ENCODE data around the gene PAMR1.
"Not testable (repeated sequence)": the region's sequence is repeated elsewhere in the genome, so short reads cannot be mapped to it uniquely, and the experiment has no call there.

Gene PAMR1

DNA sequence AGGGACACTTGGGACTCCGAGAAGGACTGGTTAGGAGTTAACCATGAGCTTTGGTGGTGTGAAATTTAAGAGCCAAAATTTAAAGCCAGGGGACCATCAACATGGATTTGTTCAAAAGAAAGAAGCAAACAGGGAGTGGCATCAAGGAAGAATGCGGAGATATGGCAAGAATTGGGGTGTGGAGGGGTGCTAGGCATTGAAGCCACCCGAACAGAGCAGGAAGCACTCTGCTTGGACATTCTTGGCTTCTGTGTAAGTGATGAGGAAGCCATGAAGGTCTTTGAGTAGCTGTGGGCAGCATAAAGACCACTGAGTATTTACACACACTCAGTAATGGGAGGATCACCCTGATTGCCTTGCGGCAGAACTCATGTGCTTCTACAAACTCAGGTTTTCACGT, 27.2 kb upstream of the PAMR1 start:
- Histone ChIP-seq H3K36me3 (ENCODE audit: insufficient read depth, insufficient read length, low read length) (no peaks in the 10 kb centered on the region), H3K9me3 (ENCODE audit: insufficient read depth, low read length) (no peaks in the 10 kb centered on the region), H3K4me3 (ENCODE audit: insufficient read length, low read depth) (no peak overlapping the region), H3K9ac (ENCODE audit: insufficient read length, low read depth) (no peak overlapping the region), H3K4me1 (ENCODE audit: insufficient read depth, insufficient read length) (no peaks in the 10 kb centered on the region), H3K27me3 (ENCODE audit: insufficient read depth, insufficient read length) (no peaks in the 10 kb centered on the region)
- no peak for DNase-seq (ENCODE audit: low read depth, low spot score)
- TF ChIP-seq SUZ12 (IDR thresholded peaks at IDR 0.05; ENCODE audit: extremely low read depth, insufficient read depth, insufficient read length) (no peak), YY1 (IDR thresholded peaks at IDR 0.05; ENCODE audit: insufficient read depth, insufficient read length) (no peak), ZNF274 (IDR thresholded peaks at IDR 0.05; ENCODE audit: low read depth, low read length) (no peak)

GRCh38 chr11:35550374-35551036, 25.1 kb upstream of the PAMR1 start:
- TF ChIP-seq ZNF274 (IDR thresholded peaks at IDR 0.05; ENCODE audit: low read depth, low read length) = no peak
- no peak for TF ChIP-seq SUZ12 (IDR thresholded peaks at IDR 0.05; ENCODE audit: extremely low read depth, insufficient read depth, insufficient read length)
- TF ChIP-seq YY1 (IDR thresholded peaks at IDR 0.05; ENCODE audit: insufficient read depth, insufficient read length) = no peak
- no peak overlapping the region for H3K9ac ChIP-seq (ENCODE audit: insufficient read length, low read depth)
- no peaks in the 10 kb centered on the region for H3K27me3 ChIP-seq (ENCODE audit: insufficient read depth, insufficient read length)
- H3K9me3 ChIP-seq (ENCODE audit: insufficient read depth, low read length) = no peaks in the 10 kb centered on the region
- H3K4me1 ChIP-seq (ENCODE audit: insufficient read depth, insufficient read length) = no peaks in the 10 kb centered on the region
- no peak overlapping the region for H3K4me3 ChIP-seq (ENCODE audit: insufficient read length, low read depth)
- H3K36me3 ChIP-seq (ENCODE audit: insufficient read depth, insufficient read length, low read length) = no peaks in the 10 kb centered on the region
- DNase-seq (ENCODE audit: low read depth, low spot score) = no peak

DNA sequence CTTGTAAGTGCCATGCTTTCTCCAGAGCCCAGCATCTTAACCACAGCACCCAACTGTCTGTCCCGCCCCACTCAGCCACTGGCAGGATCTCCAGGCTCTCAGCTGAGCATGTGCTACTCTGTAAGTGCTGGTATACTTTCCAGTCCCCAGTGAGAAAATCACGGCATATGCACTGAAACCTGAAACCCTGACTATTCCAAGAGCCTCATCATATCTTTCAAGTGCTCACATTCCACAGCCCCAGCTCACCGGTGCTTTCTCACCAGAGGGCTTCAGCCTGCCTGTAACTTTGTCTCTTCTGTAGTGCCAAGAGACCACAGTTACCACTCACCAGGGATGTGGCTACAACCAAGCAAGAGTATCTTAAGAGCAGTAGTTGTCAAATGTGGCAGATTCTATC, 24.4 kb upstream of the PAMR1 start:
- no peak for DNase-seq (ENCODE audit: low read depth, low spot score)
- TF ChIP-seq ZNF274 (IDR thresholded peaks at IDR 0.05; ENCODE audit: low read depth, low read length) (no peak), YY1 (IDR thresholded peaks at IDR 0.05; ENCODE audit: insufficient read depth, insufficient read length) (no peak), SUZ12 (IDR thresholded peaks at IDR 0.05; ENCODE audit: extremely low read depth, insufficient read depth, insufficient read length) (no peak)
- H3K4me3 ChIP-seq (ENCODE audit: insufficient read length, low read depth) = no peak overlapping the region
- H3K9ac ChIP-seq (ENCODE audit: insufficient read length, low read depth) = no peak overlapping the region
- H3K9me3 ChIP-seq (ENCODE audit: insufficient read depth, low read length) = no peaks in the 10 kb centered on the region
- no peaks in the 10 kb centered on the region for H3K4me1 ChIP-seq (ENCODE audit: insufficient read depth, insufficient read length)
- no peaks in the 10 kb centered on the region for H3K36me3 ChIP-seq (ENCODE audit: insufficient read depth, insufficient read length, low read length)
- H3K27me3 ChIP-seq (ENCODE audit: insufficient read depth, insufficient read length) = no peaks in the 10 kb centered on the region

DNA sequence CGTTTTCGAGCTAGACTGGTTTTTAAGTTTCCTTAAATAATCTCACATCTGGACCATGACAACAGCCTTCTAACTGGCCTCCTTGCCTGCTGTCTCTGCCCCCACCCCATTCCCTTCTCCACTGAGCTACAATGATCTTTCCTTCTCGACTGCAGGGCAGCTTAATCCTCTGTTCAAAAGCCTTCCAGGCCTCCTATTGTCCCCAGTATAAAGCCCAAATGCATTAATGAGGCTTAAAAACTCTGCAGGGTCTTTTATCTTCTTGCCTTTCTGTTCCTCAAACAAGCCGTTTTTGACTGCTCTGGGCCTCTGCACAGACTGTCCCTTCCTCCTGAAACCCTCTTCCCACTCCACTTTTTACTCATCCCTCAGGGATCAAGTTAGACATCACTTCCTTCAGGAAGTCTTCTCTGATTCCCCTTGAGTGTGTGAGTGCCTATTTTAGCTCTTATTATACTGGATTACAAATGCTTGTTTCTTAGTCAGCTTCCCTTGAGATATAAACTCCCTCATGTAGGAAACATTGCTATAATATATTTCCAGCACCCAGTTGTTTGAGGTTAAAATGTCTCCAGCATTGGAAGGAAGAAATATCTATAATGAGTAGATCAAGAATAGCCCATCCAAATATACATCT, 23.6 kb upstream of the PAMR1 start:
- no peak overlapping the region for H3K4me3 ChIP-seq (ENCODE audit: insufficient read length, low read depth)

GRCh38 chr11:35547995-35548394, 22.6 kb upstream of the PAMR1 start:
- H3K4me3 ChIP-seq (ENCODE audit: insufficient read length, low read depth); H3K4me1 ChIP-seq (ENCODE audit: insufficient read depth, insufficient read length); H3K9me3 ChIP-seq (ENCODE audit: insufficient read depth, low read length); H3K9ac ChIP-seq (ENCODE audit: insufficient read length, low read depth); H3K36me3 ChIP-seq (ENCODE audit: insufficient read depth, insufficient read length, low read length); H3K27me3 ChIP-seq (ENCODE audit: insufficient read depth, insufficient read length); DNase-seq (ENCODE audit: low read depth, low spot score): not testable (repeated sequence)

More for the DNA sequence above, 23.6 kb upstream of the PAMR1 start:
- Histone ChIP-seq H3K4me1 (ENCODE audit: insufficient read depth, insufficient read length) (no peaks in the 10 kb centered on the region), H3K27me3 (ENCODE audit: insufficient read depth, insufficient read length) (no peaks in the 10 kb centered on the region), H3K9me3 (ENCODE audit: insufficient read depth, low read length) (no peaks in the 10 kb centered on the region), H3K36me3 (ENCODE audit: insufficient read depth, insufficient read length, low read length) (no peaks in the 10 kb centered on the region), H3K9ac (ENCODE audit: insufficient read length, low read depth) (no peak overlapping the region)
- no peak for DNase-seq (ENCODE audit: low read depth, low spot score)
- no peak for TF ChIP-seq SUZ12 (IDR thresholded peaks at IDR 0.05; ENCODE audit: extremely low read depth, insufficient read depth, insufficient read length)
- TF ChIP-seq ZNF274 (IDR thresholded peaks at IDR 0.05; ENCODE audit: low read depth, low read length) = no peak
- TF ChIP-seq YY1 (IDR thresholded peaks at IDR 0.05; ENCODE audit: insufficient read depth, insufficient read length) = no peak

DNA sequence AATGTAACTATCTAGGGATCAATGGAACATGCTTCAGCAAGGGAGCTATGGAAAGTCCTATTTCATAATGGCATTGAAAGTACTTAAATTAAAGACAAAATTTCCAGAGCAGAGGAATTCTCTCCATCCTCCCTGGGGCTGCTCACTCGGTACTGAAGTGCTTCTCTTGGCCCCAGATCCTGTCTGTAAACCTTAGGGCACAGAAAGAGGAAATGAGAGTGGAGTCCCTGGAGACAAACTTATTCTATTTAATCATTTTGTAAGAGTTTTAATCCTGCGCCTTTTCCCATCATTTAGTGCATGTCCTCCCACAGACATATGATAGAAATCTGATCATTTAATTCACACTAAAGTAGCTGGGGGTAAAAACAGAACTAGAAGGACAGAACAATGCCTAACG, 20.9 kb upstream of the PAMR1 start:
- H3K9me3 ChIP-seq (ENCODE audit: insufficient read depth, low read length) = no peaks in the 10 kb centered on the region
- no peaks in the 10 kb centered on the region for H3K4me1 ChIP-seq (ENCODE audit: insufficient read depth, insufficient read length)
- no peak overlapping the region for H3K4me3 ChIP-seq (ENCODE audit: insufficient read length, low read depth)
- no peaks in the 10 kb centered on the region for H3K27me3 ChIP-seq (ENCODE audit: insufficient read depth, insufficient read length)
- H3K36me3 ChIP-seq (ENCODE audit: insufficient read depth, insufficient read length, low read length) = no peaks in the 10 kb centered on the region
- H3K9ac ChIP-seq (ENCODE audit: insufficient read length, low read depth) = no peak overlapping the region
- no peak for TF ChIP-seq SUZ12 (IDR thresholded peaks at IDR 0.05; ENCODE audit: extremely low read depth, insufficient read depth, insufficient read length)
- TF ChIP-seq ZNF274 (IDR thresholded peaks at IDR 0.05; ENCODE audit: low read depth, low read length) = no peak
- no peak for TF ChIP-seq YY1 (IDR thresholded peaks at IDR 0.05; ENCODE audit: insufficient read depth, insufficient read length)
- no peak for DNase-seq (ENCODE audit: low read depth, low spot score)

- Histone ChIP-seq H3K9me3 (ENCODE audit: insufficient read depth, low read length) (no peaks in the 10 kb centered on the region), H3K36me3 (ENCODE audit: insufficient read depth, insufficient read length, low read length) (no peaks in the 10 kb centered on the region), H3K4me1 (ENCODE audit: insufficient read depth, insufficient read length) (no peaks in the 10 kb centered on the region), H3K4me3 (ENCODE audit: insufficient read length, low read depth) (no peak overlapping the region), H3K27me3 (ENCODE audit: insufficient read depth, insufficient read length) (no peaks in the 10 kb centered on the region), H3K9ac (ENCODE audit: insufficient read length, low read depth) (no peak overlapping the region)
- TF ChIP-seq ZNF274 (IDR thresholded peaks at IDR 0.05; ENCODE audit: low read depth, low read length) (no peak), SUZ12 (IDR thresholded peaks at IDR 0.05; ENCODE audit: extremely low read depth, insufficient read depth, insufficient read length) (no peak), YY1 (IDR thresholded peaks at IDR 0.05; ENCODE audit: insufficient read depth, insufficient read length) (no peak)
- DNase-seq (ENCODE audit: low read depth, low spot score) = no peak
Observed at GRCh38 chr11:35545391-35546003, 20.1 kb upstream of the PAMR1 start.

Data from NT2/D1 (cell line).